Measurements from ENCODE around the gene MGP.

MGP gene

GRCh38 chr12:14885718-14886221 lies at the start of gene MGP:
MGP (minus strand) TSS chr12:14885854; CDS start chr12:14885791, 63 bp downstream.
- no peak for DNase-seq

GRCh38 chr12:14935031-14935430 lies 49.4 kb upstream of the MGP start:
- no peak for DNase-seq

GRCh38 chr12:14934511-14934910 lies 48.9 kb upstream of the MGP start:
- DNase-seq, result no peak

GRCh38 chr12:14931791-14932560 lies 46.3 kb upstream of the MGP start:
- DNase-seq, result no peak

- no peak for DNase-seq
Observed at GRCh38 chr12:14931359-14931758, 45.7 kb upstream of the MGP start.

GRCh38 chr12:14930299-14930698 lies 44.6 kb upstream of the MGP start:
- DNase-seq, result no peak

GRCh38 chr12:14928931-14929330 lies 43.3 kb upstream of the MGP start:
- DNase-seq, result no peak

- DNase-seq, result no peak
Observed at GRCh38 chr12:14927267-14927666, 41.6 kb upstream of the MGP start.

GRCh38 chr12:14924541-14924940 lies 38.9 kb upstream of the MGP start:
- DNase-seq, result no peak

- DNase-seq, result no peak
Observed at GRCh38 chr12:14923944-14924343, 38.3 kb upstream of the MGP start.

GRCh38 chr12:14921218-14921617 lies 35.6 kb upstream of the MGP start:
- DNase-seq, result no peak

- no peak for DNase-seq
Observed at GRCh38 chr12:14920475-14921126, 34.9 kb upstream of the MGP start.

GRCh38 chr12:14919455-14919854 lies 33.8 kb upstream of the MGP start:
- no peak for DNase-seq

GRCh38 chr12:14915736-14916135 lies 30.1 kb upstream of the MGP start:
- no peak for DNase-seq

GRCh38 chr12:14913381-14913781 lies 27.7 kb upstream of the MGP start:
- DNase-seq, result no peak

GRCh38 chr12:14911131-14911530 lies 25.5 kb upstream of the MGP start:
- DNase-seq, result no peak

- DNase-seq, result peak; percentile 44
Observed at GRCh38 chr12:14910090-14910915, 24.6 kb upstream of the MGP start.

- no peak for DNase-seq
Observed at GRCh38 chr12:14907953-14908352, 22.3 kb upstream of the MGP start.

GRCh38 chr12:14906114-14906513 lies 20.5 kb upstream of the MGP start:
- DNase-seq, result no peak

GRCh38 chr12:14905269-14906004 lies 19.8 kb upstream of the MGP start:
- DNase-seq, result no peak

GRCh38 chr12:14904854-14905253 lies 19.2 kb upstream of the MGP start:
- DNase-seq, result no peak

- no peak for DNase-seq
Observed at GRCh38 chr12:14903386-14904098, 17.9 kb upstream of the MGP start.

Data from stimulated activated CD4-positive, alpha-beta T cell treated with anti-CD3 and anti-CD28 coated beads, Interleukin-4, amount 100 ng/mL, for 24 hours (primary cell).